Gastrocnemius medialis (tissue), 4 donors: ENCODE data around the gene RAD17.

Experiments used
- POLR2A ChIP-seq, 2 donors: fragments of 450-650 bp; IDR thresholded peaks; one replicate each; pipeline ENCODE4 v1.6.1; 2017; ENCODE audit warnings: antibody characterized with exemption in 2 of 2, mild to moderate bottlenecking in 2 of 2, moderate library complexity in 2 of 2
- TF ChIP-seq, protein P1 (sequence below), 5 experiments: fragments of 450-650 bp in 3 of 5; fragments of 200-600 bp in 2 of 5; sonication (generic) in 2 of 5; IDR thresholded peaks in 4 of 5; conservative IDR thresholded peaks in 1 of 5; 1 replicate in 4 of 5; 2 replicates in 1 of 5; pipeline ENCODE4 v1.5.1; 2016 to 2019; ENCODE audit warnings: antibody characterized with exemption in 5 of 5, mild to moderate bottlenecking in 3 of 5, moderate library complexity in 3 of 5

DNA sequence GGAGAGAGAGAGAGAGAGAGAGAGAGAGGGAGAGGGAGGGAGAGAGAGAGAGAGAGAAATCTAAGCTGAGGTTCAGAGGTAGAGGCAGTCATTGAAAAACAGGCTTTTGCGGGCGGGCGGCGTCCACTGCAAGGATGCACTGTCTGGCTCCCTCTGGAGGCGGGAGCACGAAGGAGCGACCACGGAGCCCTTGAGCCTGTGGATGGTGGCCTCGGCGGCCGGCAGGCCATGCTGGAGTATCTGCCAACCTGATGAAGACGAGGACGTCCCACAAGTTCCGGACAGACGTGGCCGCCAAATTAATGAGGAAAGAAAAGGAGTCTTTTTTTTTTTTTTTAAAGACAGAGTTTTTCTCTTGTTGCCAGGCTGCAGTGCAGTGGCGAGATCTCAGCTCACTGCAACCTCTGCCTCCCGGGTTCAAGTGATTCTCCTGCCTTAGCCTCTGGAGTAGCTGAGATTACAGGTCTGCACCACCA is 34.8 kb upstream of the RAD17 start:
- TF ChIP-seq, protein P1, sequence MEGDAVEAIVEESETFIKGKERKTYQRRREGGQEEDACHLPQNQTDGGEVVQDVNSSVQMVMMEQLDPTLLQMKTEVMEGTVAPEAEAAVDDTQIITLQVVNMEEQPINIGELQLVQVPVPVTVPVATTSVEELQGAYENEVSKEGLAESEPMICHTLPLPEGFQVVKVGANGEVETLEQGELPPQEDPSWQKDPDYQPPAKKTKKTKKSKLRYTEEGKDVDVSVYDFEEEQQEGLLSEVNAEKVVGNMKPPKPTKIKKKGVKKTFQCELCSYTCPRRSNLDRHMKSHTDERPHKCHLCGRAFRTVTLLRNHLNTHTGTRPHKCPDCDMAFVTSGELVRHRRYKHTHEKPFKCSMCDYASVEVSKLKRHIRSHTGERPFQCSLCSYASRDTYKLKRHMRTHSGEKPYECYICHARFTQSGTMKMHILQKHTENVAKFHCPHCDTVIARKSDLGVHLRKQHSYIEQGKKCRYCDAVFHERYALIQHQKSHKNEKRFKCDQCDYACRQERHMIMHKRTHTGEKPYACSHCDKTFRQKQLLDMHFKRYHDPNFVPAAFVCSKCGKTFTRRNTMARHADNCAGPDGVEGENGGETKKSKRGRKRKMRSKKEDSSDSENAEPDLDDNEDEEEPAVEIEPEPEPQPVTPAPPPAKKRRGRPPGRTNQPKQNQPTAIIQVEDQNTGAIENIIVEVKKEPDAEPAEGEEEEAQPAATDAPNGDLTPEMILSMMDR (IDR thresholded peaks at IDR 0.05 in 4 of 5, conservative IDR thresholded peaks at IDR 0.05 in 1 of 5), result peak; percentile 46 to 82 (median 72)
- no peak for TF ChIP-seq POLR2A (IDR thresholded peaks at IDR 0.05)
